Activated T-cell treated with anti-CD3 and anti-CD28 coated beads, Interleukin-2, amount 50 U/mL, for 48 hours (primary cell): ENCODE measurements around the gene INSM1.
A peak's percentile ranks its signal among the peaks of the same experiment; 100 is the strongest.
"Not testable (repeated sequence)": the region's sequence is repeated elsewhere in the genome, so short reads cannot be mapped to it uniquely, and the experiment has no call there.

Experiments used
- DNase-seq, 2 experiments: peaks; one replicate each; pipeline ENCODE4 v3.0.0-alpha.2; 2020

Gene INSM1, protein sequence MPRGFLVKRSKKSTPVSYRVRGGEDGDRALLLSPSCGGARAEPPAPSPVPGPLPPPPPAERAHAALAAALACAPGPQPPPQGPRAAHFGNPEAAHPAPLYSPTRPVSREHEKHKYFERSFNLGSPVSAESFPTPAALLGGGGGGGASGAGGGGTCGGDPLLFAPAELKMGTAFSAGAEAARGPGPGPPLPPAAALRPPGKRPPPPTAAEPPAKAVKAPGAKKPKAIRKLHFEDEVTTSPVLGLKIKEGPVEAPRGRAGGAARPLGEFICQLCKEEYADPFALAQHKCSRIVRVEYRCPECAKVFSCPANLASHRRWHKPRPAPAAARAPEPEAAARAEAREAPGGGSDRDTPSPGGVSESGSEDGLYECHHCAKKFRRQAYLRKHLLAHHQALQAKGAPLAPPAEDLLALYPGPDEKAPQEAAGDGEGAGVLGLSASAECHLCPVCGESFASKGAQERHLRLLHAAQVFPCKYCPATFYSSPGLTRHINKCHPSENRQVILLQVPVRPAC

DNA sequence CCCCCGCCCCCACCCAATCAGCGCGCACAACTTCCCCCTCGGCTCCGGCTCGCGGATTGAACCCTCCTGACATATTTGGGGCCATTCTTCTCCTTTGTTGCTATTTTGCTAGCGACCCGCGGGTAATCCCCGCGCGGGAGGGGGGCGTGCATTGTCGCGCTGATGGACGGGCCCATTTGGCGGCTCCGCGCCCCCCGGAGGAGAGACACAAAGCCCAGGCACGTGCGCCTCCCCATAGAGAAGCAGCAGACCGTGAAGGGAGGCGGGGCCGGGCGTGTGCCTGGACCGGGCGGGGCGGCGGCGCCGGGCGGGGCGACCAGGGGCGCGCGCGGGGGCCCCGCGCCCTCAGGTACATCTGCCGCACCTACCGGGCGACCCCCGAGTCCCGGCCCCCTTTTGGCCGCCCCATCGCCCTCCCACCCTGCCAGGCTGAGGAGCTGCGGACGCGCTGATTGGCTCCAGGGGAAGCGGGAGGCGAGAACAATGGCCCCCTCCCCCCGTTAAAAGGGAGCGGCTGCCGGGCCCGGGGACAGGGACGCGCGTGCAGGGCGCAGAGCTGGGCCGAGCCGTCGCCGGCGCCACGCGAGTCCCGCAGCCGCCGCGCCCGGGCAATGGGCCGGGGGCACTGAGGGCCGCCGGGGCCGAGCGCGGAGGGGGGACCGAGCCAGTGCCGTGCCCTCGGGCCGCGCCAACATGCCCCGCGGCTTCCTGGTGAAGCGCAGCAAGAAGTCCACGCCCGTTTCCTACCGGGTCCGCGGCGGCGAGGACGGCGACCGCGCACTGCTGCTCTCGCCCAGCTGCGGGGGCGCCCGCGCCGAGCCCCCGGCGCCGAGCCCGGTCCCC lies at the start of gene INSM1:
Gene INSM1 (plus strand): TSS at position 530 of the 843 bp plus-strand sequence. CDS start 164 bp downstream, at position 694.
- peak; percentile 61 to 63 for DNase-seq

DNA sequence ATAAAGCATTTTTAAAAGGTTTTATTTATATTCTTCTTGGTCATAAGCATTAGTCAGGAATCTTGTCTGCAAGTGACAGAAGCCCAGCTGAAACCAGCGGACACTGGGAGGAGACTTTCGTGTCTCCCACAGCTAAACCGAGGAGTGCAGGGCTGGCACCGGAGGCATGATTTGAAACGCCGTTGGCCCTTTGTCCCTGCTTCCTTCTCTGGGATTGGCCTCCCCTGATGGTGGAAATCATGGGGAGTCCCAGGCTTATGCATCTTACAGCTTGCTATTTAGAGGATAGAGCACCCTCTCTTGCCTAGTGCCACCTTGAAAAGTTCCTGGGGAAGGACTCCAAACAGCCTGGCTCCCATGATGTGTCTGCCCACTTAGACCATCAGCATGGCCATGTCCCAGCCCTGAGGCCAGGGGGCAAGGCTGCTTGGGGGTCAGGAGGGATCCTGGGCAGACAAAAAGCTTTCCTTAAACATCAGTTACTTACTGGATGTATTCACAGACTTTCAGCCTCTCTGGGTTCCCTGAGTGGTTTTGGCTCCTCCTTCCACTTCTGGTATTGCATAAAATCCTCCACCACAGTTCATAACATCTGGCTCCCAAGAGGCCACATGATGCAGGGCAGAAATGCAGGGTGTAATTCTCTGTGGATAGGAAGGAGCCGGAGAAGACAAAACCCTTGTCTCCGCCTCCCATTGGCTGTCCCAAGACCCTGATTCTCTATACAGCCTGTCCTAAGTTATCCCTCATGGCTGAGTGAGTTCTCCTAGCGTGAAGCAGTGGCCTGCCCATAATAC lies 49.3 kb upstream of the INSM1 start:
- no peak for DNase-seq

- no peak for DNase-seq
Observed at GRCh38 chr20:20321134-20321533, 46.8 kb upstream of the INSM1 start.

DNA sequence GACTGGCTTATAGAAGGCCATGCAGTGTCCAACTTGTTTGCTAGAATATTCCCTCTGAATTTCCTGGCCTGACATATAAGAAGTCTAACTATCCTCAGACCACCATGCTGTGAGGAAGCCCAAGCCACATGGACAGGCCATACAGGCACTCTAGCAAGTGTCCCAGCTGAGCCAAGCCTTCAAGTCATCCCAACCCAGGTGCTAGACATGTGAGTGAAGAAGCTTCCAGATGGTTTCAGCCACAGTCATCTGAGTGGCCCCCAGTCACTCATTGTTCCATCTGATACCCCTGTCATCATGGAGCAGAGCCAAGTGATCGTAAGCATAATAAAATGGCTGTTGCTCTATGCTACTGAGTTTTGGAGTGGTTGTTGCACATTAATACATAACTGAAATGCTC lies 46.0 kb upstream of the INSM1 start:
- DNase-seq: no peak

DNA sequence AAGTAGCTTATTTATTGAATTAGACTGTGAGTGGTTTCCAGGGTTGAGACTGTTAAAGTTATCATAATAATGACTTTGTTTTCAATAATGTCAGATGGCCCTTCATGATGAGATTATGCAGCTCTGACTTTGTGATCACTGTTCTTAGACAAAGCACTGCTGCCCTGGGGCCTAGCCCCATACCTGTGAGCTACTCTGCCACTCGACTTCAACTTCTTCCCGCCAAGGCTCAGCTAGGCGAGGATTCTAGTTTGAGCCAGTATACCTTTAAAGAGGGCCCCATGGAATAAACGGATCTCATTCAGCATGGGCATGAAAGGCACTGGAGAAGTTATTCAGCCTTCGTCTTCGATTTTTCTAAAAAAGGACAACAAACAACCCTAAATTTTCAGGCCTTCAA lies 45.0 kb upstream of the INSM1 start:
- no peak for DNase-seq

- DNase-seq: no peak
Observed at GRCh38 chr20:20327746-20328145, 40.2 kb upstream of the INSM1 start.

DNA sequence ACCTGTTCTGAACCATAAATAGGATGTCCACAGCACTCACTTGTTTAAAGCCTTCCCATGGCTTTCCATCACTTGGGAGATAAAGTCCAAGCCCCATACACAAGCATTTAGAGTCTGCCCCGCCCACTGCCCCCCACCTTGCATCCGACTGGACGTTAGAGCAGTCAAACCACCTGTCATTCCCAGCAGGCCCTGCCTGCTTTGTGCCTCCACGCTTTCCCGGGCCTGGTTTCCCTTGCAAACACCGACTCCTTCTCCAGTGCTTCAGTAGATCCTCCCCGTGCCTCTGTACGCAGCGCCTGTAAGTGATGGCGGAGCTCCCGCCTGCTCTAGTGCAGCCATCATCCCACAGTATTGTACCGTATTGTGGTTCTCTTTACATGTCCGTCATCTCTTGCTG lies 38.3 kb upstream of the INSM1 start:
- DNase-seq: no peak

DNA sequence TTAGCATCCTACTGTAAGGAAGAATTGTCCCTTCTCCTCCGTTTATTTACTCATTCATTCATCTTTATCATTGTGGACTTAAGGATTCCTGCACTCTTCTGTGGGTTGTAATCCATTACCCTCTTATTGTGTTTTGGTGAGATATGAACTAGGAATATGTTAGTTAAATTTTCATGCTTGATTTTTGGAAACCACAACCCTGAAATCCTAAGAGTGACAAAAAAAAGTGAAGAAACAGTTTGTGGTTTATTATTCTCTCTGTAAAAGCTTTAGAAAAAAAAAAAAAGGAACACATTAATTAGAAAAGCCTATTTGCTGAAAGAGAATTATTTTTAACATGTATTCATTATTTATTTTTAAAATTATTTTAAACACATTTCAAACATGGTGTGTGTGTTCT lies 36.7 kb upstream of the INSM1 start:
- DNase-seq: no peak

GRCh38 chr20:20331817-20332216 lies 36.1 kb upstream of the INSM1 start:
- DNase-seq: no peak

DNA sequence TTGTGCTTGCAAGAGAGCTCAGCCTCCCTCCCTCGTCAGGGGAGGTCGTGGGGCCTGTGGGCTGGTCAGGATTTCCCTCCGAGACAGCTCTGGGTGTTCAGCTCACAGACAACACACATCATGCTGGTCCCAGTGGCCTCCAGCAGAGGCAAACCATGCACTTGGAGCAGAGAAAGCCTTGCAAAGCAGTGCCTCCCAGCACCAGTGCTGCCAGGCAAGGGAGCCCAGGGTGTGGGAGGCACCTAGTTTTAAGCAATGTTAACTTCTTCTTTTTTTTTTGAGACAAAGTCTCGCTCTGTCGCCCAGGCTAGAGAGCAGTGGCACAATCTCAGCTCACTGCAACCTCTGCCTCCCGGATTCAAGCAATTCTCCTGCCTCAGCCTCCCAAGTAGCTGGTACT lies 34.0 kb upstream of the INSM1 start:
- no peak for DNase-seq

DNA sequence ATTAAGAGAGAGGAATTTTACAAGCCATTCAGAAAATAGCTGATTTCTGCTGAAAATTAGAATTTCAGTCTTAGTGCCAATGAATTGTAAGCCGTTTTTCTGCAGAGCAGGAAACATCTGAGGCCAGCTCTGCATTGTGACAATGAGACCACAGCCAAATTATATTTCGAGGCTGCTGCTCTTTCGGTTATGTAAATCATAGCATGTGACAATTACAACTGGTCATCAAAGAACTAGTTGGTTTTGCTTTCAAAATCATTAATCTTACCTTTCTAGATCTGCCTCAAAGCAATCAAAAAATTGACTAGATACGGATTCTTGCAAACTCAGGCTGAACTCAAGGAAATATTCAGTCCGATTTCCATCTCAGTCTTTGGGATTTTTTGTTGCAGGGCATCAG lies 33.4 kb upstream of the INSM1 start:
- DNase-seq: no peak

- no peak for DNase-seq
Observed at GRCh38 chr20:20338133-20338730, 29.7 kb upstream of the INSM1 start.

GRCh38 chr20:20340443-20340842 lies 27.5 kb upstream of the INSM1 start:
- no peak for DNase-seq

DNA sequence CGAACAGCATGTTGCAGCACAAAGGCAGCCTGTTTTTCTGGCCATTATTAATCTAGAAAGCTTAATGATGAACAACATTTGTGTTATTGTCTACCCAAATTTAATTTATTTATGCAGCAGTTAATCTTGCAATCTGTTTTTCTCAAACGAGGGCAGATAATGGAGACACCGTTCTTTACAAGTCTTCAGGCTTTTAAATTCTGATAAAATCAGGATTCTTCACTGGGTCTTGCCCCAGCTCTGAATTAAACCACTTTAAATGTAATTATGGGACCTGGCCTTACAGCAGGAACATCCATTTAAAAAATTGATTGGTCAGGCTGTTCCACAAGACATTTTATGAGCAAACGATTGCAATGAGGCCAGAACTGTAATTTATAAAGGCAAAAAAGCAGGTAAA lies 26.5 kb upstream of the INSM1 start:
- no peak for DNase-seq

DNA sequence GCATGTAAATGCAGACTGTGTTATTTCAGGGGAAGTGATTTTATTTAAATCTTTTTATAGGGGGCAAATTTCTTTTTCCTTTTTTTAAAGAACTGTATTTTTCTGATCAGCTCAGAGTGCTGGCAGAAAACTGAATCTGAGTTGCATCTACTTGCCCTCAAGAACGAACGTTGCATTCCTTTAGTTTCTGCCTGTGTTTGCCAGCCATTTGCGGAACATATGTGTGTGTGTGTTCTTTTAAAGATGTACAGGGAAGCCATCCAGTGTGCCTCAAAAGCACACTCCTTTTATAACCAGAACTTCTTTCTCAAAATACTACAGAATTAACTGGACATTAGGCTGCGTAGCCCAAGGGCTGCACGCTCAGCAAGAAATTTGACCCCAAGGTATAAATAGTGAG lies 25.8 kb upstream of the INSM1 start:
- no peak for DNase-seq

DNA sequence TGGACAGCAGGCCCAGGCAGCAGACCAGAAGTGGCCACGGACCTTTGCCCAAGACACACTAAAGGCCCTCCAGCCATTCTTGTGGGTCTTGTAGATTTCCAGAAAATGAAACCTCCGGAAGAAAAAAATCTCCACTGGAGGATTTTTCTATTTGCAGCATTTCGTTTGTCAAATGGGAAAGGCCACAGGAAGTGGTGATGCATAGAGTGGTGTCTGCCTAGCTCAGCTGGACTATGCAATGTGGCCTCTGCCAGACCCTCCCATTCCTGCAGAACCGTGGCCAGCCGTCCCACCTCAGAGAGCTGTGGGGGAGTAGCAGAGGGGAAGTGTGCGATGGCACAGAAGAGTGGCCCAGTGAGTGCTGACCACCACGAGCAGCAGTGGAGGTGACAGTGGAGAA lies 24.0 kb upstream of the INSM1 start:
- DNase-seq: no peak

GRCh38 chr20:20344476-20344875 lies 23.4 kb upstream of the INSM1 start:
- DNase-seq: no peak

DNA sequence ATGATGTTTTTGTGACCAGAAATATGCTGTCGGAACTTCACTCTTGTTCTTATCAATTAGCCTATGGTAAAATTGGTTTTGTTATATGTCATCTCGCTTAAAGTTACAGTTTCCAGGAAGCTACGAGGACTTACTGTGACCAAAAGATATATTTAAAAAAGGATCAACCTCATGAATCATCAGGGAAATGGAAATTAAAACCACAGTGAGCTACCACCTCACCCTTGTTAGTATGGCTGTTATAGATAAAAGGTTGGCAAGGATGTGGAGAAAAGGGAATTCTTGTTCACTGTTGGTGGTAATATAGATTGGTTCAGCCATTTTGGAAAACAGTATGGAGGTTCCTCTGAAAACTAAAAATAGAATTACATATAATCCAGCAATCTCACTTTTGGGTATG lies 14.3 kb upstream of the INSM1 start:
- DNase-seq: no peak

- not testable (repeated sequence) for DNase-seq
Observed at GRCh38 chr20:20355503-20355902, 12.4 kb upstream of the INSM1 start.

DNA sequence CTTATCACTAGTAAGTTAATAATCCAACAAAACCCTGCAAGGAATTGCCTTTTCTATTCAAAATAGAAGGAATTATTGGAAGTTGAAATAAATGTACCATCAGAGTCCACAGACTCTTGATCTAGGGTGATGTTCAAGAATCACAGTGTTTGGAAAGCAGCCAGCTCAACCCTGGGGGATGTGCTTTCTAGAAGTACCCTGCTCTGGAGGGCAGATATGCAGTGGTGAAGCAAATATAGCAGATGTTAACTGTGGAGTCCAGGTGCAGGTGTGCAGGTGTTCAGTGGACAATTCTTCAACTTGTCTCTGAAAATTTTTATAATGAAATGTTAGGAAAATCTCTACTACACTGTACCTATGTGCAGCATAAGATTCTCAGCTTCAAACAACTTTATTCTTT lies 9.1 kb upstream of the INSM1 start:
- no peak for DNase-seq

DNA sequence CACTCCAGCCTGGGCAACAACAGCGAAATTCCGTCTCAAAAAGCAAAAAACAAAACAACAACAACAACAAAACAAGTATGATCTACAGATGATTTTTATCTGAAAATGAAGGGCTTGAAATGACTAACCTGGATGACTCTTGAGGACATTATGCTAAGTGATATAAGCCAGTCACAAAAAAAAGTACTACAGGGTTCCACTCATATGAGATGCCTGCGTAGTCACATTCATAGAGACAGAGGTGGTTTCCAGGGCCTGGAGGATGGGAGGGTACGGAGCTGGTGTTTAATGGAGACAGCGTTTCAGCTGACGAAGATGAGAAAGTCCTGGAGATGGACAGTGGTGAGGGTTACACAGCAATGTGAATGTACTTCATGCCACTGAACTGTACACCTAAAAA lies 8.3 kb upstream of the INSM1 start:
- DNase-seq: no peak

DNA sequence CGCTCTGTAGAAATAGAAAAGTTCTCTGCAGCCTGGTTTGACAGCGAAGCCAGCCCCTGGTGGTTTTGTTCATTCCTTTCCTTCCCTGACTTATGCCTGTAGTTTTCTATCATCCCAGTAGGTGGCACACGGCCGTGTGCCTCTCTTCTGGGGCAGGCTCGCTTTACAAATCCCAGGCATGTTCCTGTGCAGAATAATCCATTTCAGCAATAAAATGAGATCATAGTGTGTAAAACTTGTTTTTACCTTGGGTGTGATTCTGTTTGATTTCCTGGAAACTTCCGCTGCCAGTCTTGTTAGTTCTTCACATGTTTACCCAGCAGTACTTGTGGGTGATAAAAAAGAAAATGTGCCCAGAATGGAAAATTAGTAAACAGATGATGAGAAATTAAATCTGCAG lies 7.4 kb upstream of the INSM1 start:
- DNase-seq: peak; percentile 50 to 60
